A172 (cell line): Measurements from ENCODE around the gene GPT2. TPM values are rescaled to one million over a fixed set of nuclear protein-coding genes. Genes with fewer than 3 reads are reported as not detected.

Experiments
- DNase-seq: peaks from one replicate; pipeline ENCODE4 v3.0.0-alpha.2; 2015; ENCODE audit warnings: low spot score
- total RNA-seq: library from RNA; depleted of rRNA; stranded (reverse); fragments of >200 nt; shearing (Covaris generic); gene quantifications from 2 replicates; pipeline ENCODE4 v1.2.3, GENCODE V29; 2014; rRNA removed

Gene GPT2, protein sequence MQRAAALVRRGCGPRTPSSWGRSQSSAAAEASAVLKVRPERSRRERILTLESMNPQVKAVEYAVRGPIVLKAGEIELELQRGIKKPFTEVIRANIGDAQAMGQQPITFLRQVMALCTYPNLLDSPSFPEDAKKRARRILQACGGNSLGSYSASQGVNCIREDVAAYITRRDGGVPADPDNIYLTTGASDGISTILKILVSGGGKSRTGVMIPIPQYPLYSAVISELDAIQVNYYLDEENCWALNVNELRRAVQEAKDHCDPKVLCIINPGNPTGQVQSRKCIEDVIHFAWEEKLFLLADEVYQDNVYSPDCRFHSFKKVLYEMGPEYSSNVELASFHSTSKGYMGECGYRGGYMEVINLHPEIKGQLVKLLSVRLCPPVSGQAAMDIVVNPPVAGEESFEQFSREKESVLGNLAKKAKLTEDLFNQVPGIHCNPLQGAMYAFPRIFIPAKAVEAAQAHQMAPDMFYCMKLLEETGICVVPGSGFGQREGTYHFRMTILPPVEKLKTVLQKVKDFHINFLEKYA
- 17.3 and 17.6 TPM in 2 replicates for total RNA-seq

DNA sequence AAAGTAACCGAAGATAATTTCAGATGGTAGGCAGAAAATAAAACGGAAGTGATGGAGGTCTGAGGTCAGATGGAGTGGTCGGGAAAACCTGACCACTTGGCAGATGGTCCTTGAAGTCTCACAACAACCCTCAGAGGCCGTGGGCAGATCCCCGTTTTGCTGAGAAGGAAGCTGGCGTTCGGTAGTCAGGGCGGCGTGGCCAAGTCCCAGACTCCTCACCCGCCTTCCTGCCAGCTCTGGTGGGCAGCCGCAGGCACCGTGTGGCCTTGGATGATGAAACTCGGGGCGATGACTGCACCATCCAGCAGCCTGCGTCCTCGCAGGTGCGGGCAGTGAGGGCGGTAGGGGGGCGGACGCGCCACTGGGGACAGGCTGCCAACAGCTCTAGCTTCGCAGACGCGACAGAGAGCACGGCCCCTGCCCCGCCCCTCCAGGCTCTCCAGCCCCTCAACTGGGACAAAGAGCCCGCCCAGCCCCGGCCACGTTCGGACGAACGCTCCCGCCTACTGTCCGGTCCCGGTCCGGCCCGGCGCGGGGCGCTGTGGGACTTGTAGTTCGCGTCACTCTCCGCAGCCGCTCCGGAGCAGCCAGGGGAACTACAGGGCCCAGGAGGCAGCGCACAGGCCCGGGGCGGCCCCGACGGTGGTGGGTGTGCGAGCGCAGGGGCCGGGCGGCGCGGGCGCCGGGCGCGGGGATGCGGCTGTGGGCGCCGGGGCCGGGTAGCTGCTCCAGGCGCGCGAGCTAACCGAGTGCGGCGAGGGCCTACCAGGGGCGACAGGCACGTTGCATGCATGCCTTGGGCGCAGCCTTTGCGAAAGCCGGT is at the start of gene GPT2:
Gene GPT2, plus strand, starts transcription at position 673 of the 823 bp plus-strand sequence. CDS start 354 bp downstream, outside the sequence.
- peak; percentile 90 for DNase-seq

DNA sequence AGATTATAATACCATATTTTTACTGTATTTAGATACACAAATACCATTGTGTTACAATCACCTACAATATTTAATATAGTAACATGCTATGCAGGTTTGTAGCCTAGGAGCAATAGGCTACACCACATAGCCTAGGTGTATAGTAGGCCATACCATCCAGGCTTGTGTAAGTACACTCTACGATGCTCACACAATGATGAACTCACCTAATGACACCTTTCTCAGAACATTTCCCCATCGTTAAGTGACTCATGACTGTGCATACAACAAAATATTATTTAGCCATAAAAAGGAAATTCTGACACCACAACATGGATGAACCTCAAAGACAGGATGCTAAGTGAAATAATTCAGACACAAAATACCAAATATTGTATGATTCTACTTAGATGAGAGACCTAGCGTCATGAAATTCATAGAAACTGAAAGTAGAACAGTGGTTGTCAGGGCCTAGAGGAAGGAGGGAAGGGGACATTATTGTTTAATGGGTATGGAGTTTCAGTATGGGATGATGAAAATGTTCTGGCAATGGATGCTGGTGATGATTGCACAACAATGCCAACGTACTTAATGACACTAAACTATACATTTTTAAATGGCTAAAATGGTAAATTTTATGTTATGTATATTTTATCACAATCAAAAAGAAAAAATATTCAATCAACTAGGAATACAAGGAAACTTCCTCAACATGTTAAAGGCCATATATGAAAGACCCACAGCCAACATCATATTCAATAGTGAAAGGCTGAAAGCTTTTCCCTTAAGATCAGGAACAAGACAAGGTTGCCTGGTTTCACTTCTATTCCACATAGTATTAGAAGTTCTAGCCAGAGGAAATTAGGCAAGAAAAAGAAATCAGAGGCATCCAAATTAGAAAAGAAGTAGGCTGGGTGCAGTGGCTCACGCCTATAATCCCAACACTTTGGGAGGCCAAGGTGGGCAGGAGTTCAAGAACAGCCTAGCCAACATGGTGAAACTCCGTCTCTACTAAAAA is 47.3 kb upstream of the GPT2 start:
- DNase-seq = no peak

DNA sequence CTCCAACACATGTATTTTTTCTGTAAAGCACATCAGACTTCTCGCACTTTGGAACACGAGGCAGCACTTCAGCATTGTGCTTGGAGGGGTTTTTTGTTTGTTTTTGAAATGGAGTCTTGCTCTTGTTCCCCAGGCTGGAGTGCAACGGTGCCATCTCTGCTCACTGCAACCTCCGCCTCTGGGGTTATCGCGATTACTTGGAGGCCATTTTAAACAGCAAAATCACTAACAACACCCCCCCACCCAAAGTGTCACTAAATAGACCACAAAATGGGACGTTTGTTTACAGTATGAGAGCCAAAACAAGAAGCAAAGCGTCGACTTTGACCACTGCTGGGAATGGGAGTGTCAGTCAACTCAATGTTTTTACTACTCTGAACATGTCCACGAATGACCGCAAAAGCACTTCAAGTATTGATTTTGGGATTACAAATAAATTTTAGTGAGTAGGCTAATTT is 44.1 kb upstream of the GPT2 start:
- no peak for DNase-seq

DNA sequence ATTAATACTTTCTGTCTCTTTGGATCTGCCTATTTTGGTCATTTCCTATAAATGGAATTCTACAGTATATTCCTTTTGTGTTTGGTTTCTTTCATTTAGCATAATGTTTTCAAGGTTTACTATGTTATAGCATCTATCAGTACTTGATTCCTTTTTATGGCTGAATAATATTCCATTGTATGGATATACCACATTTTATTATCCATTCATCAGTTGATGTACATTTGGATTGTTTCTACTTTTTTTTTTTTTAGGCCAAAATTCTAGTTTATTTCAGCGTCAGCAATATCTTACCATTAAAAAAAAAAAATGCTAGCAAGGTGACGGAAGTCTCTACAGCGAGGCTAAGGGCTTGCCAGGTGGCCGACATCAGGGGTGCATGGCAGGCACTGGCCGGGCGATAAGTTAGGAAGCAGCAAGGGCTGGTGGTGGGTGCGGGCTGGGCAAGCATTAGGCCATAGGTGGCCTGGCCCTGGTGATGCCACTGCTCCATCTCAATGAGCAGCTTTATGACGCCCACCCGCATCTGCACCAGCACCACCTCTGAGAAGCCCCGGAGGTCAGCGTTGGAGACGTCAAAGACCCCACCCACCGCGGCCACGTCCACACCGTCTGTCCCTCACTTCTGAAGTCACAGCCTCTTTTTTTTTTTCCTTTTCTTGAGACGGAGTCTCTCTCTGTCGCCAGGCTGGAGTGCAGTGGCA is 41.8 kb upstream of the GPT2 start:
- DNase-seq = no peak

DNA sequence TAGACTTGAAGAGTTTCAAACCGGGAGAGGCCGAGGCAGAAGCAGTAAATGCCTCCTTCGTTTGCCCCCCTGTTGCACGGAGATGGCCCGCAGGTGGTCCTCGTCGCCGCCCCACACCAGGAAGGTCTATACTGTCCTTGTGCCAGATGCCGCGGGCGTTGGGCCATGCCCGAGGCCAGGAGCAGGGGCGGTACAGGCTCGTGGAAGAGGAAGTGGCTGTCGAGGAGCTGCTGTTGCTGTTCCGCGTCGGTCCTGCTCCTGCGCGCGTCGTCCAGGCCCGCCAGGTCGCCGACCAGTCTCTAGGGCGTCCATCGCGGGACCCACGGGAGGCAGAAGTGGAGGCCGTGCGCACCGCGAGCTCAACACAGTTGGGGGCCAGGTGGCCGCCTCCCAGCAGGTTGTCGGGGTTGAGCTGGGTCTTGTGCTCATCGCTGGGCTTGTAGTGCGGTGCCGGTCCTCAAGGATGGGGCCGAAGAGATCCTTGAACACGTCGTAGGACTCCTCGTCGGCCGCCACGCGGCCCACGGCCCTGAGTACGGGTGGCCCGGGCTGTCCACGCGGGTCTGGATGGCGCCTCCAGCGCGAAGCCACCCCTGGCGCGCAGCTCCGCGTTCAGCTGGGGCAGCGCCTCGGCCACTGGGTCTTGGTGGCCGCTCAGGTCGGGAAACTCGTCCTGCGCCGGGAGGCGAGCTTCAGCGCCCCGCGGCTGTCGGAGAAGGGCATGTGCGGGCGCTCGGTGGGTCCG is 40.1 kb upstream of the GPT2 start:
- no peak for DNase-seq

DNA sequence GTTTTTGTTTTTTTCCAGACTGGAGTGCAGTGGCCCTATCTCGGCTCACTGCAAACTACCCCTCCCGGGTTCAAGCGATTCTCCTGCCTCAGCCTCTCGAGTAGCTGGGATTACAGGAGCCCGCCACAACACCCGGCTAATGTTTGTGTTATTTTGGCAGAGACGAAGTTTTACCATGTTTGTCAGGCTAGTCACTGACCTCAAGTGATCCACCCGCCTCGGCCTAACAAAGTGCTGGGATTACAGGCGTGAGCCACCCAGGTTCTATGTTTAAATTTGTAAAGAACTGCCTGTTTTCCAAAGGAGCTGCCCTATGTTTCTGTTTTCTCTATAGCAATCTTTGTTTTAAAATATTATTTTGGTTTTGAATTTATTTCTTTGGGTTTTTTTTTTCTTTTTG is 39.4 kb upstream of the GPT2 start:
- DNase-seq = no peak

DNA sequence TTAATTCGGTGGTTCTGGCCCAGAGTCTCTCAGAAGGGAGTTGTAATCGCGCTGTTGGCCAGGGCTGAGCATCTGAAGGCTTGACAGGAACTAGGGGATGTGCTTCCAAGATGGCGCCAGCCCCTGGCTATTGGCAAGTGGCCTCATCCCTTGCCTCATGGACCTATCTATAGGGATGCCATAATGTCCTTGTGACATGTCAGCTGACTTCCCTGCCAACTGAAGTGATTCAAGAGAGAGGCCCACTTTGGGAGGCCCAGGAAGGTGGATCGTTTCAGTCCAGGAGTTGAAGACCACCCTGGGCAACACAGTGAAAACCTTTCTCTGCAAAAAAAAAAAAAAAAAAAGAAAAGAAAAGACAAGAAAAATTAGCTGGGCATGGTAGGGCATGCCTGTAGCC is 38.2 kb upstream of the GPT2 start:
- DNase-seq = no peak

DNA sequence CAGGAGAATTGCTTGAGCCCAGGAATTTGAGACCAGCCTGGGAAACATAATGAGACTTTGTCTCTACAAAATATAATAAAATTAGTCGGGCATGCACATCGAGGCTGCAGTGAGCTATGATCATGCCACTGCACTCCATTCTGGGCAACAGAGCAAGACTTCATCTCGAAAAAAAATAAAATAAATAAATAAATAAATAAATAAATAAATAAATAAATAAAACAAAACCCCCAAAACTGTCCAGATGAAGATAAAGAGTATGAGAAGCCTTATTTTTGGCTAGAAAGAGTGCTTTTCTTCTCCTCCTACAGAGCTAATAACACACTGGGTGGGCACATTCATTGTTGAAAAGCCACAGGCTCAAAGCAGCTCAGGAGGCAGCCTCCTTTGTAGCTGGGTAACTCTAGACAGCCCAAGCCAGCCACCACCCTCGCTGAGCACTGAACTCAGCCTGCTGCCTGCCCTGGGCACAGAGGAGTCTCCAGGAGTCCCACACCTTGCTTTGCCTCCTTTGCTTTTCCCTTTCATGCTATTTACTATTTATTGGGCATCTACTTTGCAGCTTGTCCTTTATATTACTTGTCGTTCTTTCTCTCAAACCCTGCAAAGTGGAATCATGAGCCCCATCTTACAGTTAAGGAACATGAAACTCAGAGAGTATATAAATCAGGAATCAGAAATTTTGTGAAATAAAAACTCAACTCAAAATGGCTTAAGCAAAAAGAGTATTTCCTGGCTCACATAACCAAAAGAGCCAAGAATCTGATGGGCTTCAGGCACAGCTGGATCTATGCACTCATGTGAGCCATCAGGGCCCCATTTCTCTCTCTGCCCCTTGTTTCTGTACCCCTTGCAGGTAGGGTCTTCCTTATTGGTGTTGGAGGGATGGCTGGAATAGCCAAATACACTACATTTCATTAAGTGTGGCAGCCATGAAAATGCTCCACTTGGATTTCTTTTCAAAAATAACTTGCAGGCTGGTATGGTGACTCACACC is 35.1 kb upstream of the GPT2 start:
- no peak for DNase-seq

DNA sequence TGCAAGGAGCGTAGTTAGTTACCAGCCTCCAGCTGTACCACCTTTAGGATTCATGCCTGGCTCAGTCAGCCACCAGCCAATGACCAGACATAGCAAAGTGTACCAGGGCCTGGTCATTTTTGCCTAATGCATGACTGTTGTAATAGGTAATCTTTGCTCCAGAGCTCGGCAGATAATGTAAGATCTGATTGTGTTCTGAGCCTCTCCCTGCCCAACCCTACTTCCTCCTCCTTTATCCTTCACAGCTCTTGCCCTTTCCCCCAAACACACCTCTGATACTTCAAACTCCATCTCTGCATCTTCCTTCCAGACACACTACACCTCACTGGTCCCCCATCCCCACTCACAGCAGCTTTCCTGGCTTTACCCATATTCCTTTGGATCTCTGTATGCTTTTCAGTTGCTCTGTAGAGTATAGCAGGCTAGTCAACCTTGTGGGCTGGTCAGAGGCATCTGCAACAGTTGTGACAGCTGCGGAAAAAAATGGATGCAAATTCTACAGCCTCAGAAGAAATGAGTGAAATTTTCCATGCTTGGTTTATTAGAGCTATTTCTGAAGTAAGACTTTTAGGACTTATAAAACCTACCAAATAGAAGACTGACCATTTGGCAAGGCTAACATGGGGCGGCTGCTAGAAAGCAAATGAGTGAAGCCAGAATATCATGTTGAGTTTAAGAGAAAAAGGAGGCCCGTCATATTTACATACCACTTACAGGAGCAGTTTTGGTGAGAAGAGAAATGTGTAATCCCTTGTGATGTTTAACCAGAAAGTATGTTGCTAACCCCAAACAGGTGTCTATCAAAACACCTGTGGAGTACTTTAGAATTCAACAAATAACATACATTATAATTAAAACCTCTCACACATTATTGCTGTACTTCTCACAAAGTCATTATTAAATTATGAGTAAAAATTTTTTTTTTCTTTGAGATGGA is 33.3 kb upstream of the GPT2 start:
- DNase-seq = no peak

DNA sequence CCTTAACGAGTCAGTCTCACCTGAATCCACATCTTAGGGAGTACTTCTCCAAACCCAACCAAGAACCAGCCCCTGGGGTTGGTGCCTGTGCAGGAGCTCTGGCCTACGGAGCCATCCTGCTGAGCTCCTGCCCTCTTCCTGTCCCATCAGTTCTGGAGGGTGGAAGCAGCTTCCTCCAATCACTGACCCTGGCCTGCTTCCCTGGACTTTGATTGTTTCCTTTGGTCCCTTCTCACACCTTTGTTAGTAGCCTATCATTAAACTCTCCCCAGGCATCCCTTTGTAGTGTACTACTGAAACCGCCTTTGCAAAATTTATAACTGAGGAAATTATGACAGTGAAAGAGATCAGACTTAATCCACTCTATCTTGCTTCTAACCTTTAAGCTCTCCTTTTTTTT is 32.0 kb upstream of the GPT2 start:
- no peak for DNase-seq

DNA sequence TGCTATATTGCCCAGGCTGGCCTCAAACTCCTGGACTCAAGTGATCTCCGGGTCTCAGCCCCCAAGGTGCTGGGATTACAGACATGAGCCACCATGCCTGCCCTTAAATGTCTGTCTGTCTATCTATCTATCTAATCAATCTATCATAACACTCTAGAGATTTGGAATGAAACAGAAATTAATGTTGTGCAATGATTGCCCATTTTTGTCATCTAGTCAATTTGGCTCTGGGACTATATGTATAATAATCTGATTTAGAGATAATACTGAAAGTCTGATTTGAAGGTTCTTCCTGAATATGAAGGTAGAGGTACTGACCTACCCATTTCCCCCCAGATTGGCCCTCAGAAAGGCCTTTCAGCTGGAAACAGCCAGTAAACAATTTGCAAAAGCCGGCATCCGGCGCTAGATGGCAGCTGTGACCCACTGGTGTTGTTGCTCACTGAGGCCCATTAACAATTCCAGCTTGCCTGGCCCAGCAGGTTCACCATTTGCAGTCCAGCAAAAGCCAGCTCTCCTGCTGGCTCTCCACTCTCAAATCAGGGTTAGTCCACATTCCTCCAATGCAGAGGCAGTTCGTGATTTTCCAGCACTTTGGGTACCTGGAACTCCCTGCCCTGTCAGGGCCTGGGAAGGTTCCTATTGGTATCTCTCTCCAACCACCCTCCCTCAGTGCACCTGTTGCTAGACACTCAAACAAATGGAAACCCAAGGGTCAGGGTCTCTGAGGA is 30.3 kb upstream of the GPT2 start:
- DNase-seq = peak; percentile 67

DNA sequence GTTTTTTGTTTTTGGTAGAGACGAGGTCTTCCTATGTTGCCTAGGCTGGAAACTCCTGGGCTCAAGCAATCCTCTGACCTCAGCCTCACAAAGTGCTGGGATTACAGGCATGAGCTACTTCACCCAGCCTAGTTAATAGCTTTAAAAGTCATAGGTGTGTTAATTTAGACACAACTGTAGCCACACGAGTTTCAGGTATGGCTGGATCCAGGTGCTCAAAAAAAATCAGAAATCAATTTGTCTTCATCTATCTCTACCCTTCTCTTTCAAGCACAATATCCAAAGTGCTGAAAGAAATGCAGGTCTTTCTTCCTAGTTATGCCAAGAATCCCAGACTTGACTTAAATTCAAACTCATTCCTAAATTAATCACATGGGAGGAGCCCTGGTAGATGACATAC is 29.3 kb upstream of the GPT2 start:
- no peak for DNase-seq

DNA sequence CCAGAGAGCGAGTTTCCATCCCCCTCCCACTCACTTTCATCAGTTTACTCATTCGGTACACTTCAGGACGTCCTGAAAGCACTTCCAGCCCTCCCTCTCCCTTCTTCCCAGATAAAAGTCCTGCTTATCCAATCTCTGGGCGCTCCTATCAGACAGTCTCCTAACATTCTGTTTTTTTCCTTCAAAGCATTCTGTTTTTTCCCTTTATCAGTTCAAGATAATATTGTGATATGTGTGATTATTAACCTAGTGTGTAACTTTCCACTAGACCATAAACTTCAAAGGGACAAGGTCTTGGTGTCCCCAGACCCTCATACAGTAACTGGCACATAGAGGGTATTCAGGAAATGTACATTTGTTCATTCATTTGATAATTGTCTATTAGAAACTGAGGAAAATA is 28.8 kb upstream of the GPT2 start:
- no peak for DNase-seq

DNA sequence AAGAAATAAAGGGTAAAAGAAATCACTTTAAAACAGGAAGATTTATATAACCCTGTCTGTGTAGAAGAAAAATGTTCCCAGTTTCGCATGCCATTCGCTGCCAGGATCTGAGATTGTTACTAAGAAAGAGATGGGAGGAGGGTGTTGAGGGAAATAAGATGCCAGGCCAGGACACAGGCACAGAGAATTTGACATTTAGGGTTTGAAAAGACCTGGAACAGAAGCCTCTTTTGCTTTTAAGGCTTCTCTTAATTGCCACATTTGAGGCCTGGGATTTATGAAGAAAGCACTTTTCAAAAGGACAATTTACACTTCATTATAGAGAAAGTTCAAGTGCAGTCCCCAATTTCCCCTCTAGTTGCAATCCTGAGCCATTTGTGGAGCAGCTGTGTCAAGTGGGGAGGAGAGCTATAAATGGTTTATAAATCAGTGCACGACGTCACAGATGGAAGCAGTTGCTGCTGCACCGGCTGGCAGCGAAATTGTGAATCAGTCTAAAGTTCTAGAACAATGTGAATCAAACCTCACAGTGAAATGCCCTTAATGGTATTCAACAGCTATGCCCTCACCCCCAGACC is 26.7 kb upstream of the GPT2 start:
- peak; percentile 74 for DNase-seq

DNA sequence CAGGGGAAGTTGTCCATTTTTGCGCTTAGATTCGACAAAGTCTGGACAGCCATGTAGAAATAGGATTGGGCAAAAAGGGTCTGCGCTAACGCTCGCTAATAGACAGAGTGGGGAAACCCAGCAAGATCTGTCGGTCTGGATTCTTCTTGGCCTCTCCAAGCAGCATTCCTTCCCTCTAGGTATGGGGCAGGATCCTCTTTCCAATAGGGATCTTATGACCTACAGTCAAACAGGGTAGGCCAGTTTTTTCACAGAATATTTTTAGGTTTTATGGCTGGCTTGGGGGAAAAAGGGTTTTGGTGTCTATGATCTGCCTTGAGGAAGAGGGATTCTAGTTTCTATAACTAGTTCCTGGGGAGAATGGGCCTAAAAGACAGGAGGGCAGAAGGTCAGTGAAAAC is 26.0 kb upstream of the GPT2 start:
- DNase-seq = no peak

DNA sequence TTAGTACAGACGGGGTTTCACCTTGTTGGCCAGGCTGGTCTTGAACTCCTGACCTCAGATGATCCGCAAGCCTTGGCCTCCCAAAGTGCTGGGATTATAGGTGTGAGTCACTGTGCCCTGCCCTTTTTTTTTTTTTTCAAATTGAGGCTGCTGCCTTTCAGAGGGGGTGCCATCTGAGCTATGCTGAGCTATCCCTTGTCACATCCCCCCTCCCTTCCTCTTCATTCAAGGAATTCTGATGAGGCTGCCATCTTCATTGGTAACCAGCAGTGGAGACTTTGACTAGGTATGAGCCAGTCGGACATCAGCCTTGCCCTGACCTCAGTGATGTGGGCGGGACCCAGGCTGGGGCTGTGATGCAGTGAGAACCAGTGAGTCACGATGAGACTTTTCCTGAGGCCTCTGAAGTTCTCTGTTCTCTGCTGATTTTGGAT is 24.4 kb upstream of the GPT2 start:
- DNase-seq = peak; percentile 97
